Activated CD4-positive, alpha-beta T cell treated with anti-CD3 and anti-CD28 coated beads, Interleukin-2, amount 10 ng/mL, durations not matched to agents 24 days and 14 days (primary cell): ENCODE results near the gene SYPL1. TPM values are rescaled to one million over a fixed set of nuclear protein-coding genes. Genes with fewer than 3 reads are reported as not detected.

ENCODE experiments used
- DNase-seq: peaks from one replicate; pipeline ENCODE4 v3.0.0; 2022
- H3K27ac Mint-ChIP-seq: one replicate; pipeline ENCODE4 v1.8.0; 2022; ENCODE audit warnings: mild to moderate bottlenecking, mixed read lengths
- H3K27me3 Mint-ChIP-seq: one replicate; pipeline ENCODE4 v1.8.0; 2022; ENCODE audit warnings: mixed read lengths
- H3K36me3 Mint-ChIP-seq: one replicate; pipeline ENCODE4 v1.8.0; 2022; ENCODE audit warnings: low read depth, mild to moderate bottlenecking, mixed read lengths
- H3K4me1 Mint-ChIP-seq: one replicate; pipeline ENCODE4 v1.8.0; 2021; ENCODE audit warnings: mixed read lengths
- H3K4me3 Mint-ChIP-seq: one replicate; pipeline ENCODE4 v1.8.0; 2022; ENCODE audit warnings: mild to moderate bottlenecking, moderate library complexity, mixed read lengths
- H3K9me3 Mint-ChIP-seq: one replicate; pipeline ENCODE4 v1.8.0; 2021; ENCODE audit warnings: mixed read lengths
- intact Hi-C: fragments of 100-400 bp; cut with micrococcal nuclease; formaldehyde crosslinking; loops from one replicate; pipeline ENCODE4 v1.15.1; 2023
- total RNA-seq: library from RNA; stranded (reverse); gene quantifications from 2 replicates; pipeline ENCODE4 v1.2.3, GENCODE V29; 2022

SYPL1 gene
- total RNA-seq, 1 donor from 2014 or later: 27.2 TPM

DNA sequence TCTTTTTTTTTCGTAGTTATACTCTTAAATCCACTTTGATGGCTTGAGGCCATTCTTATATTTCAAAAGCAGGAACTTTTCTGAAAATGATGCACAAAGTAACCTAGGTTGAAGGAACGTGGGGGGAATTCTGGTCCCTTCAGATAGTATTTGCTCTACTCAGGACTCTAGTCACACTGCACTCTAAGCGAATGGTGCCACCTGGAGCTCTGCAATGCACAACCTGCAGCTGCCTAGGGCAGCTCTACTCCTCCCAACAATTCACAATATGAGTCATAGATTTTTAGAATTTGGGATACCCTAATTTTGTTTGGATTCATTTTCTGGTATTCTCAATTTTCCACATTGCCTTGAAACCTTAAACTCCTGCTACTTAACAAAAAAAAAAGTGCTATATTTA, 17.3 kb downstream of the SYPL1 start:
- no peak overlapping the region for H3K27ac Mint-ChIP-seq
- peaks cover 35% of the 10 kb centered on the region for H3K36me3 Mint-ChIP-seq
- H3K4me3 Mint-ChIP-seq: no peak overlapping the region
- DNase-seq: peak; percentile 49
- no peaks in the 10 kb centered on the region for H3K9me3 Mint-ChIP-seq
- peaks cover 8% of the 10 kb centered on the region for H3K4me1 Mint-ChIP-seq
- H3K27me3 Mint-ChIP-seq: no peaks in the 10 kb centered on the region
- intact Hi-C loops: no loop called here

DNA sequence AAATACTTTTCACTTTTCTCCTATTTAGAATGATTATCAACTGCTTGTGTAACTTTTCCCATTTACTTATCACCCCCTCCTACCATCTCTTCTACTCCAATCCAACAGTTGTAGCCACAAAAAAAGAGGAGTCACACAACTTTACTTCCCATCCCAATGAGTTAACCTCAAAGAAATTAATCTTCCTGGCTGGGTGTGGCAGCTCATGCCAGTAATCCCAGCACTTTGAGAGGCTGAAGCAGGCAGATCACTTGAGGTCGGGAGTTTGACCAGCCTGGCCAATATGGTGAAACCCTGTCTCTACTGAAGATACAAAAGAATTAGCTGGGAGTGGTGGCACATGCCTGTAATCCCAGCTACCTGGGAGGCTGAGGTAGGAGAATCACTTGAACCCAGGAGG, 19.9 kb downstream of the SYPL1 start:
- Mint-ChIP-seq H3K4me1 (peaks cover 3% of the 10 kb centered on the region), H3K27me3 (no peaks in the 10 kb centered on the region), H3K27ac (no peak overlapping the region), H3K36me3 (peaks cover 47% of the 10 kb centered on the region), H3K9me3 (no peaks in the 10 kb centered on the region), H3K4me3 (no peak overlapping the region)
- DNase-seq: no peak
- intact Hi-C loops: no loop called here

- peaks cover 50% of the 10 kb centered on the region for H3K36me3 Mint-ChIP-seq
- H3K4me3 Mint-ChIP-seq: no peak overlapping the region
- H3K27me3 Mint-ChIP-seq: no peaks in the 10 kb centered on the region
- H3K4me1 Mint-ChIP-seq: peaks cover 3% of the 10 kb centered on the region
- intact Hi-C loops: no loop called here
- no peak overlapping the region for H3K27ac Mint-ChIP-seq
- no peaks in the 10 kb centered on the region for H3K9me3 Mint-ChIP-seq
- DNase-seq: no peak
Observed at GRCh38 chr7:106089647-106090046, 22.5 kb downstream of the SYPL1 start.

DNA sequence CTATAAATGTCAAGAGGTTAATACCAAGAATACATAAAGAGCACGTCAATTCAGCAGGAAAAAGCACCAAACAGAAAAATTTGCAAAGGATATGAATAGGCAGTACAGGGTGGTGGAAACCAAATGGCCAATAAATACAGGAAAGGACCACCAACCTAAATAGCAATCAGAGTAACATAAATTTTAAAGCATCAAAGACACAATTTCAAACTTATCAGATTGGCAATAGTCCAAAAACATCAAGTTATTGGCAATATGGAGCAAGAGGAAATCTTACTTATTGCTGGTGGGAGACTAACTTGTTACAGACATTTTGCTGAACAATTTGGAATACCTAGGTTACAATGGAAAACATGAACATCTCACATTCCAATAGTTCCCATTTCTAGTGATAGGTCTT, 24.1 kb downstream of the SYPL1 start:
- Mint-ChIP-seq H3K9me3 (peaks cover 3% of the 10 kb centered on the region), H3K4me3 (no peak overlapping the region), H3K36me3 (peaks cover 47% of the 10 kb centered on the region), H3K4me1 (peaks cover 10% of the 10 kb centered on the region), H3K27ac (no peak overlapping the region), H3K27me3 (no peaks in the 10 kb centered on the region)
- intact Hi-C loops: no loop called here
- DNase-seq: no peak

- intact Hi-C loops: no loop called here
- DNase-seq: peak; percentile 29
- no peaks in the 10 kb centered on the region for H3K27me3 Mint-ChIP-seq
- H3K36me3 Mint-ChIP-seq: peaks cover 37% of the 10 kb centered on the region
- H3K4me1 Mint-ChIP-seq: peaks cover 10% of the 10 kb centered on the region
- peaks cover 3% of the 10 kb centered on the region for H3K9me3 Mint-ChIP-seq
- H3K4me3 Mint-ChIP-seq: no peak overlapping the region
- H3K27ac Mint-ChIP-seq: no peak overlapping the region
Observed at GRCh38 chr7:106086062-106086461, 26.1 kb downstream of the SYPL1 start.

DNA sequence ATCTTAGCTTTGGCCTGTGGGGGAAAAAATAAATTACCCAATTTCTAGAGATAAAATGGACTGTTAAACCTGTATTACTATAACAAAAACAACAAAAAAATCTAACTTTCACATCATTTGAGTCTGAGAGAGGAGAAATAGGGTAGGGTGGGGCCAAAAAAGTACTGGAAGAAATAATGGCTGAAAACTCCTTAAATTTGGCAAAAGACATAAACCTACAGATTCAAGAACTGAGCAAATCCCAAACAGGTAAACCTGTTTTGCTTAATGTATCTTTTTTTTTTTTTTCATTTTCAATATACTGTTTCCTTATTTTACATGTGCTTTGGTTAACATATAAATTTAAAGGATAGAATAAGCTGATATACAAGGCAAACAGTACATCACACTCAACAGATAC, 27.1 kb downstream of the SYPL1 start:
- Mint-ChIP-seq H3K4me1 (peaks cover 10% of the 10 kb centered on the region), H3K9me3 (peaks cover 3% of the 10 kb centered on the region), H3K36me3 (peaks cover 29% of the 10 kb centered on the region), H3K27me3 (no peaks in the 10 kb centered on the region), H3K27ac (no peak overlapping the region), H3K4me3 (no peak overlapping the region)
- intact Hi-C loops: no loop called here
- no peak for DNase-seq

DNA sequence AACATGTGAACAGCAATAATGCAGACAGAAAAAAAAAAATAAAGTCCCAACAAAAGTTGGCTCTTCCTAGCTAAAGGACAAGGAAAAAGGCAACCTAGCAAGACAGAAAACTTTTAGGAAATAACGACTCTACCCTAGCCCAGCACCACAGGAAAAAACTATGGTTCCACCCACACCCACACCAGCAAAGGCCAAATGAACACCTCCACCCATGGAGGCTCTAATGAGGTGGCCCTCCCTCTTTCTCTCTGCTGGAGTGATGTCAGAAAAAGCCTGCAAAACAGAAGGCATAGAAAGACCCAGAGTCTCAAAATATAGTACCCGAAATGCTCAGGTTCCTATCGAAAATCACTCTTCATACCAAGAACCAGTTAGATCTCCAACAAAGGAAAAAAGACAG, 28.4 kb downstream of the SYPL1 start:
- Mint-ChIP-seq H3K36me3 (peaks cover 20% of the 10 kb centered on the region), H3K9me3 (peaks cover 3% of the 10 kb centered on the region), H3K27me3 (no peaks in the 10 kb centered on the region), H3K27ac (no peak overlapping the region), H3K4me3 (no peak overlapping the region), H3K4me1 (peaks cover 10% of the 10 kb centered on the region)
- intact Hi-C loops: no loop called here
- DNase-seq: peak; percentile 48

- no peak overlapping the region for H3K4me3 Mint-ChIP-seq
- no peaks in the 10 kb centered on the region for H3K27me3 Mint-ChIP-seq
- intact Hi-C loops: no loop called here
- DNase-seq: no peak
- peaks cover 11% of the 10 kb centered on the region for H3K4me1 Mint-ChIP-seq
- no peak overlapping the region for H3K27ac Mint-ChIP-seq
- H3K36me3 Mint-ChIP-seq: peaks cover 13% of the 10 kb centered on the region
- peaks cover 3% of the 10 kb centered on the region for H3K9me3 Mint-ChIP-seq
Observed at GRCh38 chr7:106082087-106082854, 29.8 kb downstream of the SYPL1 start.

- H3K27ac Mint-ChIP-seq: no peak overlapping the region
- no peak for DNase-seq
- intact Hi-C loops: no loop called here
- H3K4me3 Mint-ChIP-seq: no peak overlapping the region
- H3K36me3 Mint-ChIP-seq: peaks cover 2% of the 10 kb centered on the region
- no peaks in the 10 kb centered on the region for H3K27me3 Mint-ChIP-seq
- peaks cover 3% of the 10 kb centered on the region for H3K9me3 Mint-ChIP-seq
- peaks cover 18% of the 10 kb centered on the region for H3K4me1 Mint-ChIP-seq
Observed at GRCh38 chr7:106080300-106080987, 31.7 kb downstream of the SYPL1 start.

GRCh38 chr7:106076537-106076936, 35.6 kb downstream of the SYPL1 start:
- Mint-ChIP-seq H3K4me3 (no peak overlapping the region), H3K36me3 (no peaks in the 10 kb centered on the region), H3K9me3 (no peaks in the 10 kb centered on the region), H3K27me3 (no peaks in the 10 kb centered on the region), H3K4me1 (peaks cover 35% of the 10 kb centered on the region), H3K27ac (no peak overlapping the region)
- intact Hi-C loops: no loop called here
- no peak for DNase-seq

- DNase-seq: no peak
- H3K4me3 Mint-ChIP-seq: no peak overlapping the region
- peaks cover 38% of the 10 kb centered on the region for H3K4me1 Mint-ChIP-seq
- H3K9me3 Mint-ChIP-seq: no peaks in the 10 kb centered on the region
- no peaks in the 10 kb centered on the region for H3K27me3 Mint-ChIP-seq
- H3K36me3 Mint-ChIP-seq: no peaks in the 10 kb centered on the region
- H3K27ac Mint-ChIP-seq: no peak overlapping the region
- intact Hi-C loops: no loop called here
Observed at GRCh38 chr7:106075937-106076336, 36.2 kb downstream of the SYPL1 start.

- Mint-ChIP-seq H3K27me3 (no peaks in the 10 kb centered on the region), H3K4me3 (no peak overlapping the region), H3K4me1 (peaks cover 46% of the 10 kb centered on the region), H3K27ac (no peak overlapping the region), H3K9me3 (no peaks in the 10 kb centered on the region), H3K36me3 (no peaks in the 10 kb centered on the region)
- intact Hi-C loops: loop anchor here (5.0 kb wide), 2 partner anchors 78 to 267 kb away; no protein-coding TSS in a partner anchor
- peak; percentile 56 for DNase-seq
Observed at GRCh38 chr7:106074257-106074656, 37.9 kb downstream of the SYPL1 start.

- no peaks in the 10 kb centered on the region for H3K27me3 Mint-ChIP-seq
- H3K9me3 Mint-ChIP-seq: no peaks in the 10 kb centered on the region
- no peak overlapping the region for H3K27ac Mint-ChIP-seq
- no peaks in the 10 kb centered on the region for H3K36me3 Mint-ChIP-seq
- no peak overlapping the region for H3K4me3 Mint-ChIP-seq
- peaks cover 47% of the 10 kb centered on the region for H3K4me1 Mint-ChIP-seq
- intact Hi-C loops: loop anchor here (5.0 kb wide), 2 partner anchors 79 to 266 kb away; no protein-coding TSS in a partner anchor
- DNase-seq: peak; percentile 50
Observed at GRCh38 chr7:106073701-106074100, 38.4 kb downstream of the SYPL1 start.

GRCh38 chr7:106072715-106073091, 39.4 kb downstream of the SYPL1 start:
- peak; percentile 44 for DNase-seq
- H3K4me3 Mint-ChIP-seq: no peak overlapping the region
- no peaks in the 10 kb centered on the region for H3K9me3 Mint-ChIP-seq
- peak overlapping the region; percentile 97 for H3K27ac Mint-ChIP-seq
- no peaks in the 10 kb centered on the region for H3K27me3 Mint-ChIP-seq
- peaks cover 45% of the 10 kb centered on the region for H3K4me1 Mint-ChIP-seq
- no peaks in the 10 kb centered on the region for H3K36me3 Mint-ChIP-seq
- intact Hi-C loops: loop anchor here (5.0 kb wide), 2 partner anchors 80 to 265 kb away; no protein-coding TSS in a partner anchor
